Stimulated activated CD4-positive, alpha-beta T cell treated with anti-CD3 and anti-CD28 coated beads, Interleukin-4, amount 100 ng/mL, for 4 hours (primary cell): Measurements from ENCODE around the gene LMTK2.
A peak's percentile ranks its signal among the peaks of the same experiment; 100 is the strongest.
"Not testable (repeated sequence)": the region's sequence is repeated elsewhere in the genome, so short reads cannot be mapped to it uniquely, and the experiment has no call there.

Experiments
- DNase-seq, 2 experiments: peaks; one replicate each; pipeline ENCODE4 v3.0.0-alpha.2; 2020

LMTK2 gene

GRCh38 chr7:98205162-98205845, 98.6 kb downstream of the LMTK2 start:
- no peak for DNase-seq

- no peak for DNase-seq
Observed at GRCh38 chr7:98206451-98207330, 100.0 kb downstream of the LMTK2 start.

GRCh38 chr7:98209166-98209920, 102.7 kb downstream of the LMTK2 start:
- DNase-seq, result no peak

GRCh38 chr7:98210513-98211220, 104.0 kb downstream of the LMTK2 start:
- no peak for DNase-seq

GRCh38 chr7:98211221-98211675, 104.6 kb downstream of the LMTK2 start, which contains the start of gene BHLHA15:
BHLHA15 (plus strand) TSS chr7:98211439; CDS start chr7:98212310, 871 bp downstream.
- DNase-seq, result peak in 1 of 2 experiments; percentile 29

- no peak for DNase-seq
Observed at GRCh38 chr7:98211676-98212531, 105.2 kb downstream of the LMTK2 start.

GRCh38 chr7:98212532-98213041, 105.9 kb downstream of the LMTK2 start:
- no peak for DNase-seq

GRCh38 chr7:98213296-98213887, 106.7 kb downstream of the LMTK2 start:
- DNase-seq, result no peak

- DNase-seq, result no peak
Observed at GRCh38 chr7:98213888-98214810, 107.5 kb downstream of the LMTK2 start.

- no peak for DNase-seq
Observed at GRCh38 chr7:98214811-98215321, 108.2 kb downstream of the LMTK2 start.

- no peak for DNase-seq
Observed at GRCh38 chr7:98215561-98216495, 109.2 kb downstream of the LMTK2 start.

GRCh38 chr7:98216941-98217622, 110.4 kb downstream of the LMTK2 start:
- DNase-seq, result no peak

GRCh38 chr7:98217623-98218582, 111.2 kb downstream of the LMTK2 start:
- no peak for DNase-seq

GRCh38 chr7:98219382-98219781, 112.7 kb downstream of the LMTK2 start:
- not testable (repeated sequence) for DNase-seq

- no peak for DNase-seq
Observed at GRCh38 chr7:98221611-98222532, 115.2 kb downstream of the LMTK2 start.
